OCI-LY3 (cell line): ENCODE results near the gene ELAVL4.

Experiments
- H2AFZ ChIP-seq: fragments of 200-600, 300-600 bp; shearing (Covaris generic); 2 replicates; pipeline ENCODE4 v1.6.0; 2014; ENCODE audit warnings: antibody characterized with exemption, low read depth, low read length
- H3K27ac ChIP-seq: fragments of 200-600, 300-600 bp; sonication (generic); 2 replicates; pipeline ENCODE4 v1.5.1; 2014; ENCODE audit warnings: mild to moderate bottlenecking, low read length, moderate library complexity, mixed read lengths
- H3K27me3 ChIP-seq: fragments of 200-600, 300-600 bp; sonication (generic); 2 replicates; pipeline ENCODE4 v1.6.1; 2014; ENCODE audit warnings: low read depth, low read length, mixed read lengths
- H3K36me3 ChIP-seq: fragments of 200-600, 300-600 bp; sonication (generic); replicated peaks from 2 replicates; pipeline ENCODE3; 2014; ENCODE audit warnings: low read depth, low read length, mixed read lengths
- H3K4me1 ChIP-seq: fragments of 300-600, 200-600 bp; sonication (generic); 2 replicates; pipeline ENCODE4 v1.6.1; 2014; ENCODE audit warnings: low read length, mixed read lengths
- H3K4me2 ChIP-seq: fragments of 200-600, 300-600 bp; sonication (generic); 2 replicates; pipeline ENCODE4 v1.6.1; 2014; ENCODE audit warnings: low read length, mixed read lengths
- H3K4me3 ChIP-seq: fragments of 300-600, 200-600 bp; sonication (generic); 2 replicates; pipeline ENCODE4 v1.5.1; 2014; ENCODE audit warnings: antibody characterized with exemption, mild to moderate bottlenecking, low read length, moderate library complexity
- H3K79me2 ChIP-seq: fragments of 300-600, 200-600 bp; shearing (Covaris generic); 2 replicates; pipeline ENCODE4 v1.6.1; 2014; ENCODE audit warnings: mild to moderate bottlenecking, low read length, mixed read lengths
- H3K9ac ChIP-seq: fragments of 300-600, 200-600 bp; shearing (Covaris generic); 2 replicates; pipeline ENCODE4 v1.6.0; 2014; ENCODE audit warnings: mild to moderate bottlenecking, low read length, moderate library complexity
- H3K9me3 ChIP-seq: fragments of 200-600, 300-600 bp; shearing (Covaris generic); 2 replicates; pipeline ENCODE4 v1.6.1; 2014; ENCODE audit warnings: low read length, mixed read lengths; ENCODE audit not compliant: insufficient read depth
- H4K20me1 ChIP-seq: fragments of 200-600, 300-600 bp; sonication (generic); 2 replicates; pipeline ENCODE4 v1.6.1; 2016; ENCODE audit warnings: low read length, mixed read lengths; ENCODE audit not compliant: insufficient read depth
- CTCF ChIP-seq: fragments of 200-600, 300-600 bp; sonication (generic); IDR thresholded peaks from 2 replicates; pipeline ENCODE4 v1.5.1; 2014; ENCODE audit warnings: antibody characterized with exemption, low read length, low read depth
- EZH2phosphoT487 ChIP-seq: fragments of 200-600 bp; shearing (Covaris generic); IDR thresholded peaks from 2 replicates; pipeline ENCODE4 v1.6.1; 2018; ENCODE audit warnings: antibody characterized with exemption, mixed run types, low read depth

Gene ELAVL4

DNA sequence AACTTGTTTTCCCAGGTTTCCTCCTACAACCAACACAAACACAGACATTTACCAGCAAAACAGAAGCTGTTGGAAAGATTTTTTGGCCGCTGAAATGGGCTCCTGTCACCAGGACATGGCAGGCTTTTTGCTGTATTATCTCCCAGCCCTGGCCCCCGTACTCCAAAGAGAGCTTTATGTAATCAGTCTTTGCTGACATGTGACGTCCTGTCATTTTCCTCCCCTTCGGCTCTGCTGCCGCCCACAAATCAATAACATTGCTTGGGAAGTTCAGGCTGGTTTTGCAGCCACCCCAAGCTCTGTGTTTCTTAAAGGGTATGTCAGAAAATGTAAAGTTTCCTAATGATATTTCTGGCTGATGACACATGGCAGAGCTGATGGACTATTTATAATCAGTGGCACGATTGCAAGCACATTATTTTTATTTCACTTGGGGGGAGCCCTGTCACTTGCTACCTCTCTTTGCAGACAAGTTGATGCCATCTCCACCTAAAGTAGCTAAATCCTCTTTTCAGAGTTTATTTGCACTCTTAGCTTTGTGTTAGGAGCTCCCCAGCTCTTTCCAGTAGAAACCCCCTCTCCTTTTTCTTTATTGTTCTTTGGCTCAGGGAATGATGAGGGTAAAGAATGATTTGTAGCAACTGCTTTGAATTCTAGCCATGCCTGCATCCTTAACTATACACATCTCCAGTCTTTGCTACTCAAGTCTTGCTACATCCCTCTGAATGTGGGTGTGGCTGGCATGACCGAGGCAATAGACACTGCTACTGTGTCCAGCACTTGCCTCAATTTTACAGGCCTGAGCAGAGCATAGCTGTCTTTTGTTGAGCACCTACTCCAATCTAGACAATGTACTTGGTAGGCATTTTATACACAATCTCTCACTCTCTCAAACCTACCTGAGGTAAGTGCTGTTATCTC, 67.3 kb downstream of the ELAVL4 start:
- H3K27me3 ChIP-seq: no peaks in the 10 kb centered on the region; the same call in 1 of the 2 replicates
- TF ChIP-seq CTCF: no peak
- no peak for TF ChIP-seq EZH2phosphoT487

DNA sequence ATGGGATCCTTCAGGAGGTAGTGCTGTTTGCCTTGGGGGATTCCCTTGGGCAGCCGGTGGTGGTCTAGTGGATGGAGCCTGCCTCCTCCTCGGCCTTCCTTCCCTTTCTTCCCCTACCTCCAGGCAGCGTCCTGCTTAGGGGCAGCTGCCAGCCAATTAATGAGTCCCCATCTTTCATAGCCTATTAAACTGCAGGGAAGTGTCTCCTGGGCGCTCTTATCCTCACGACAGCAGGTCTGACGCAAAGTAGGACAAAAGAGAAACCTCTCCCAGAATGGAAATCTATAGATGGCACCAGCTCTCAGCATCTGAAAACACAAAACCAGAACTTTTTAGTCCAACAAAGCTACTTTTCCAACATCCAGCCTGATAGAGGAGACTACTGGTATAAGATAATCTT, 69.3 kb downstream of the ELAVL4 start:
- no peak overlapping the region for H3K27ac ChIP-seq
- H3K9me3 ChIP-seq: no peaks in the 10 kb centered on the region
- H3K27me3 ChIP-seq: no peaks in the 10 kb centered on the region; the same call in 1 of the 2 replicates
- H3K36me3 ChIP-seq: no peaks in the 10 kb centered on the region
- no peaks in the 10 kb centered on the region for H3K79me2 ChIP-seq
- no peak overlapping the region for H3K4me2 ChIP-seq
- no peak overlapping the region for H3K9ac ChIP-seq
- H4K20me1 ChIP-seq: no peaks in the 10 kb centered on the region
- H3K4me1 ChIP-seq: no peaks in the 10 kb centered on the region
- TF ChIP-seq CTCF: no peak
- no peak for TF ChIP-seq EZH2phosphoT487
- no peak overlapping the region for H3K4me3 ChIP-seq
- no peak overlapping the region for H2AFZ ChIP-seq

More for the DNA sequence above, 67.3 kb downstream of the ELAVL4 start:
- no peak overlapping the region for H3K27ac ChIP-seq
- H3K4me1 ChIP-seq: no peaks in the 10 kb centered on the region
- no peak overlapping the region for H3K9ac ChIP-seq
- no peaks in the 10 kb centered on the region for H3K9me3 ChIP-seq
- H4K20me1 ChIP-seq: no peaks in the 10 kb centered on the region
- no peak overlapping the region for H3K4me3 ChIP-seq
- no peak overlapping the region for H3K4me2 ChIP-seq
- no peak overlapping the region for H2AFZ ChIP-seq
- H3K36me3 ChIP-seq: no peaks in the 10 kb centered on the region
- H3K79me2 ChIP-seq: no peaks in the 10 kb centered on the region

DNA sequence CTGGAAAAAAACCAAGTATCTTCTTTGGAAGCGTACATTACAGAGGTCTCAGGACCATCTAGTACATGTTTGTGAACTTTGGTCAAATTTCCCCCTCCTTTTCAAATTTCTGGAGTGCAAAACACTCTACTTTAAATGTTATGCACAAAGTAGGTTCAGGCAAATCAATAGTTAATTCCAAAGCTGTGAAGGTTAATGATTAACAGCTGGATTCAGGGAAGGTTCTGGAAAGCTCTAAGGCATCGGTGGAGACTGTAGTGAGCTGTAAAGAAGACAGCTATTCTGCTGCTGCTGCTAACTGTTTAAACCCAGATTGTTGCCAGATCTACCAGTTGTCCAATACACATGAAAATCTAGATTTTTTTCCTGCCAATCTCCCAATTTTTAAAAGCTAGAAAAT, 70.9 kb downstream of the ELAVL4 start:
- H4K20me1 ChIP-seq: no peaks in the 10 kb centered on the region
- H3K4me3 ChIP-seq: no peak overlapping the region
- no peaks in the 10 kb centered on the region for H3K36me3 ChIP-seq
- H3K4me1 ChIP-seq: no peaks in the 10 kb centered on the region
- TF ChIP-seq EZH2phosphoT487: no peak
- no peak for TF ChIP-seq CTCF
- H3K9me3 ChIP-seq: no peaks in the 10 kb centered on the region
- no peak overlapping the region for H3K4me2 ChIP-seq
- no peak overlapping the region for H3K27ac ChIP-seq
- no peaks in the 10 kb centered on the region for H3K79me2 ChIP-seq
- no peak overlapping the region for H3K9ac ChIP-seq
- no peak overlapping the region for H2AFZ ChIP-seq
- no peaks in the 10 kb centered on the region; the same call in 1 of the 2 replicates for H3K27me3 ChIP-seq

GRCh38 chr1:50180367-50180766, 71.6 kb downstream of the ELAVL4 start:
- no peaks in the 10 kb centered on the region for H3K9me3 ChIP-seq
- TF ChIP-seq EZH2phosphoT487 (no peak), CTCF (no peak)

More at GRCh38 chr1:50180367-50180766, 71.6 kb downstream of the ELAVL4 start:
- Histone ChIP-seq H3K4me2 (no peak overlapping the region), H3K36me3 (no peaks in the 10 kb centered on the region), H3K27ac (no peak overlapping the region), H2AFZ (no peak overlapping the region), H4K20me1 (no peaks in the 10 kb centered on the region), H3K4me3 (no peak overlapping the region), H3K9ac (no peak overlapping the region), H3K4me1 (no peaks in the 10 kb centered on the region), H3K27me3 (no peaks in the 10 kb centered on the region; the same call in 1 of the 2 replicates), H3K79me2 (no peaks in the 10 kb centered on the region)
